Coronary artery (tissue), 2 donors: ENCODE results near the gene FAM78A.

ENCODE experiments used
- DNase-seq: peaks from one replicate; pipeline ENCODE4 v3.0.0-alpha.2; 2017; ENCODE audit warnings: low spot score
- H3K27ac ChIP-seq, 2 donors: fragments of 200-600 bp; sonication (generic); one replicate each; pipeline ENCODE4 v1.5.1; 2016 to 2019
- H3K4me3 ChIP-seq: fragments of 200-600 bp; sonication (generic); 2 replicates; pipeline ENCODE4 v1.5.1; 2016; ENCODE audit warnings: mild to moderate bottlenecking, moderate library complexity
- CTCF ChIP-seq: fragments of 200-600 bp; sonication (generic); IDR thresholded peaks from one replicate; pipeline ENCODE4 v1.5.1; 2019; ENCODE audit warnings: antibody characterized with exemption

Gene FAM78A

DNA sequence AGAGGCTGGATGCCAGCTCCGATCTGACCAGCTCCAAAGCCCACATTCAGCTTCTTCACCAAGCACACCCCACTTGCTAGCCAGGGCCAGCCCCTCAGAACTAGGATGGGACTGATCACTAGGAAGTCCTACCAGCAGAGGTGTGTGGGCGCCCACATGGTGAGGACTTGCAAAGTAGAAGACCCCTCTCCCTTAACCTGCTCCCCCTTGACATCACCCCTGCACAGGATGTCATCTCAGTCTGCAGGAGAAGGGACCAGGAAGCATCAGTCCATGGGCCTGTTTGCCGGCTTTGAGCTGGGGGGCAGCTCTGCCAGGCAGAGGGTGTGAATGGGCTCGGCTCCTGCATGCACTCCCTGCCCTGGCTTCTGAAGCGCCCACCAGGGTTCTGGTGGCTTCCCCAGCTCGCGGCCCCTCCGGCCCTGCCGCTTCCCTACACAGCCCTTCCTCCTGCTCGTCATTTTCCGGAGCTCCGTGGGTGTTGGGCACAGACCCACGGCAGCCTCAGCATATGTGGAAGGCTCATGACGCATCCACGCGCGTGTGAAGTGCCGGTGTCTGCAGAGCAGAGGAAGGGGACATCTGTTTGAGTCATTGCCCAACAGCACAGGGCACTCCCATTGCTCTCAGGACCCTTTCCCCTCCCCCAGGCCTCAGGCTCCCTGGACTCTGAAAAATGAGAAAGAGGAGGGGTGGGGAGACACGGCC lies 3.7 kb upstream of the FAM78A start:
- Histone ChIP-seq H3K4me3 (no peak overlapping the region), H3K27ac (no peak overlapping the region)
- no peak for DNase-seq
- TF ChIP-seq CTCF = no peak

DNA sequence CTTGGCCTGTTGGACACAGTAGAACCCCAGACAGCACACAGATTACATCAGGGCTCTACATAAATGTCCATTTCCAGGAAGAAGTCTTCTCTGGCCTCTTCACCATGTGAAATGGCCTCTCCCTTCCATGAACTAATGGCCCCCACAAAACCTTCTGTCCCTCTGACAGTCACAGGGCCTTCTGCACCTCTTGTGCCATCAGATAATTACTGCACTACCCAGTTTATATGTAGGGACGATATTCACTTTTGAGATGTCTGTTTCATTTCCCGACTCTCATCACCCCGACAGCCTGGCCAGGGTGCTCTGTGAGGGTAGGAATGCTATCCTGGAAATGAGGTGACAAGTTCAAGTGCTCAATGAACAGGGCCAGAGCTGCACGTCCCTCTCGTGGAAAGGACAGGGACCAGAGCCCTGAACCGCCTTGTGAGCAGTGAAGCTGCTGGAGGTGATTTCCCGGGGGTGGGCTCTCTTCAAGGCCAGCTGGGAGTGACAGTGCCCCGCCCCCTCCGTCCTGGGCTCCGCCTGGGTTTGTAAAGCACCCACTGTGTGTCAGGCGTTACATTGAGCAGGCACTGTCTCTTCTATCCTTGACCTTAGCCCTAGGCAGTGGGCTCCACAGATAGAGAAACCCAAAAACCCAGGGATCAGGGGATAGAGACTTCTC lies 3.0 kb upstream of the FAM78A start:
- no peak for TF ChIP-seq CTCF
- no peak overlapping the region for H3K4me3 ChIP-seq
- no peak for DNase-seq
- no peak overlapping the region for H3K27ac ChIP-seq

- Histone ChIP-seq H3K27ac (no peak overlapping the region), H3K4me3 (no peak overlapping the region)
- TF ChIP-seq CTCF = no peak
- no peak for DNase-seq
These were observed 2.4 kb upstream of the FAM78A start for GRCh38 chr9:131278702-131279111.

GRCh38 chr9:131277910-131278701 lies 1.8 kb upstream of the FAM78A start:
- TF ChIP-seq CTCF = no peak
- Histone ChIP-seq H3K27ac (peak overlapping the region in 1 of 2 donors; percentile 78), H3K4me3 (peak overlapping the region; percentile 86)
- DNase-seq = peak; percentile 88

DNA sequence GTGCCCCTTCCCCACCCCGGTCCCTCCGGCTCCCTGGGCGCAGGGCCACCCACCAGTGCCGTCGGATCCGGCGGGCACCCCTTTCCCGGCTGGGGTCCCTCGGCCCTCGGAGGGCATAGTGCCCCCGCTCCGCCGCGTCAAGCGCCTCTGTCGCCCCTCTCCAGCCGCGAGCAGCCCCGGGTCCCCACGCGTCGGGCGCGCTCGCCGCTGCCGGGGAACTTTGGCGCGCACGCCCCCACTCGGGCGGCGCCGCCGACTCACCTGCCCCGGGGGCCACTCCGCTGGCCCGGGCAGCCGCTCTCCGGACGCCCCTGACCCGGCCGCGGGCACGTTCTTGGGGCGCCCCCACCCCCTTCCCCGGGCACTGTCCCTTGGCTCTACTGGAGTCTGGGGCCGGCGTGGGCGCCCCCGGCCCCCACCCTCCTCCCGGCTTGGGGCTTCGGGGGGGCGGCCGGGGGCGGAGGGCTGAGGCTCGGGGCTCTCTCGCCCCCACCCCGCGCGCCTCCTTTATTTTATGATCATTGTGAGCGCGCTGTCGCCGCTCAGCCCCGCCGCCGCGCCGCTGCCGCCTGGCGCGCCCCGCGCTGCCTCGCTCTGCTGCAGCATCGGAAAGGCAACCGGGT lies 1.1 kb upstream of the FAM78A start:
- DNase-seq = no peak
- H3K27ac ChIP-seq = peak overlapping the region; percentile 3 to 78
- TF ChIP-seq CTCF = no peak
- peak overlapping the region; percentile 86 for H3K4me3 ChIP-seq

DNA sequence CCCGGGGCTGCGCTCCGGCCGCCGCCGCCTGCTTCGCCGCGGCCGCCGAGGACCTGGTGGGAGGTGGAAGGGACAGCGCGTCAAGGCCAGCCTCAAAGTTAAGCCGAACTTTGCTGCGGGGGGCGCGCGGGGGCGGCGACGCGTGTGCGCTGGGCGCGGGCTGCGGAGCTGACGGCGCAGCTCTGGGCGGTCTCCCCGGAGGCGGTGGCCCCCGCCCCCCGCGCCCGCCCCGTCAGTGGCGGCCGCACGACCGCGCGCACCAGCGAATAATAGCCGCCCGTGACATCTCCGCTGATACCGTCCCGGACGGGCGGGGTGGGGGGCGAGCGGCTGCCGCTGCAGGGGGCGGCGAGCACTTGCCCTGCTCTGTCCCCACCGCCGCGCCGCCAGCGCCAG lies 579 bp upstream of the FAM78A start:
- peak overlapping the region; percentile 86 for H3K4me3 ChIP-seq
- DNase-seq = no peak
- no peak for TF ChIP-seq CTCF
- peak overlapping the region in 1 of 2 donors; percentile 78 for H3K27ac ChIP-seq
